OCI-LY7 (cell line): ENCODE results near the gene HSD17B1. TPM values are rescaled to one million over a fixed set of nuclear protein-coding genes. Genes with fewer than 3 reads are reported as not detected.
A peak's percentile ranks its signal among the peaks of the same experiment; 100 is the strongest.

Experiments used
- BruUV-seq: library from RNA; stranded (reverse); fragments of 400-500 nt; replicated peaks from 2 replicates; lab custom pipeline; 2021; lab: Mats Ljungman, UMichigan
- CTCF ChIA-PET: fragments of 300-600 bp; sonication (Branson Sonifier 250); formaldehyde crosslinking; loops from one replicate; lab custom pipeline; 2022; ENCODE audit warnings: antibody characterized with exemption; ENCODE audit not compliant: unreplicated experiment; lab: Charles Lee
- POLR2A ChIA-PET: fragments of 300-600 bp; sonication (Branson Sonifier 250); formaldehyde crosslinking; loops from one replicate; lab custom pipeline; 2022; ENCODE audit warnings: antibody characterized with exemption; lab: Charles Lee
- DNase-seq: peaks from one replicate; pipeline ENCODE4 v3.0.0-alpha.2; 2015; ENCODE audit warnings: low spot score
- H2AFZ ChIP-seq: fragments of 200-600 bp; sonication (generic), shearing (Covaris generic); 2 replicates; pipeline ENCODE4 v1.6.1; 2014; ENCODE audit warnings: mild to moderate bottlenecking, antibody characterized with exemption, low read length, moderate library complexity
- H3K27ac ChIP-seq: fragments of 200-600 bp; sonication (generic); 2 replicates; pipeline ENCODE4 v1.5.1; 2014; ENCODE audit warnings: mixed run types, low read depth, mild to moderate bottlenecking, moderate library complexity, low read length, inconsistent platforms; ENCODE audit not compliant: poor library complexity, severe bottlenecking
- H3K36me3 ChIP-seq: fragments of 200-600 bp; sonication (generic); 2 replicates; pipeline ENCODE4 v1.6.1; 2014; ENCODE audit warnings: mild to moderate bottlenecking, antibody characterized with exemption, low read length, moderate library complexity, mixed read lengths; ENCODE audit not compliant: insufficient read depth
- H3K4me1 ChIP-seq: fragments of 200-600 bp; sonication (generic); 2 replicates; pipeline ENCODE4 v1.5.1; 2014; ENCODE audit warnings: mild to moderate bottlenecking, low read length; ENCODE audit not compliant: insufficient read depth, poor library complexity, severe bottlenecking
- H3K4me2 ChIP-seq: fragments of 200-600 bp; sonication (generic); 2 replicates; pipeline ENCODE4 v1.6.1; 2014; ENCODE audit warnings: mild to moderate bottlenecking, low read length
- H3K4me3 ChIP-seq: fragments of 200-600 bp; sonication (generic); 2 replicates; pipeline ENCODE4 v1.5.1; 2014; ENCODE audit warnings: mild to moderate bottlenecking, low read depth, low read length; ENCODE audit not compliant: poor library complexity, severe bottlenecking
- H3K79me2 ChIP-seq: fragments of 200-600 bp; sonication (generic); 2 replicates; pipeline ENCODE4 v1.6.1; 2016; ENCODE audit warnings: low read depth, mild to moderate bottlenecking, low read length, moderate library complexity, mixed read lengths; ENCODE audit not compliant: insufficient read depth
- H3K9me2 ChIP-seq: fragments of 200-600 bp; sonication (generic); 2 replicates; pipeline ENCODE4 v1.6.1; 2016; ENCODE audit warnings: mild to moderate bottlenecking, low read length, mixed read lengths; ENCODE audit not compliant: insufficient read depth
- H3K9me3 ChIP-seq: fragments of 200-600 bp; sonication (generic); 2 replicates; pipeline ENCODE4 v1.6.1; 2014; ENCODE audit warnings: mild to moderate bottlenecking, mixed run types, low read length, mixed read lengths
- H4K20me1 ChIP-seq: fragments of 200-600 bp; sonication (generic); 2 replicates; pipeline ENCODE4 v1.6.1; 2014; ENCODE audit warnings: mild to moderate bottlenecking, antibody characterized with exemption, low read length, moderate library complexity, mixed read lengths; ENCODE audit not compliant: insufficient read depth
- EZH2phosphoT487 ChIP-seq: fragments of 200-600 bp; sonication (generic); IDR thresholded peaks from 2 replicates; pipeline ENCODE4 v1.6.1; 2018; ENCODE audit warnings: low read depth, borderline replicate concordance, mild to moderate bottlenecking, mixed run types, antibody characterized with exemption, low read length, moderate library complexity, mixed read lengths
- intact Hi-C: fragments of 100-400 bp; cut with micrococcal nuclease; formaldehyde crosslinking; loops from one replicate; pipeline ENCODE4 v1.10.0; 2022; ENCODE audit not compliant: unreplicated experiment
- total RNA-seq, 2 experiments: library from RNA; depleted of rRNA in 1 of 2; stranded (reverse); fragments of >200 nt in 1 of 2; shearing (Covaris generic) in 1 of 2; gene quantifications; 2 replicates each; pipeline ENCODE4 v1.2.3, GENCODE V29; 2014 to 2022
- TF ChIP-seq, protein P1 (sequence below): fragments of 200-600 bp; sonication (generic); conservative IDR thresholded peaks from 2 replicates; pipeline ENCODE4 v1.5.1; 2014; ENCODE audit warnings: mild to moderate bottlenecking, antibody characterized with exemption, low read length, moderate library complexity, mixed read lengths

HSD17B1 gene
- total RNA-seq, 2 experiments from 2014 or later, result 2.2 to 2.5 TPM

DNA sequence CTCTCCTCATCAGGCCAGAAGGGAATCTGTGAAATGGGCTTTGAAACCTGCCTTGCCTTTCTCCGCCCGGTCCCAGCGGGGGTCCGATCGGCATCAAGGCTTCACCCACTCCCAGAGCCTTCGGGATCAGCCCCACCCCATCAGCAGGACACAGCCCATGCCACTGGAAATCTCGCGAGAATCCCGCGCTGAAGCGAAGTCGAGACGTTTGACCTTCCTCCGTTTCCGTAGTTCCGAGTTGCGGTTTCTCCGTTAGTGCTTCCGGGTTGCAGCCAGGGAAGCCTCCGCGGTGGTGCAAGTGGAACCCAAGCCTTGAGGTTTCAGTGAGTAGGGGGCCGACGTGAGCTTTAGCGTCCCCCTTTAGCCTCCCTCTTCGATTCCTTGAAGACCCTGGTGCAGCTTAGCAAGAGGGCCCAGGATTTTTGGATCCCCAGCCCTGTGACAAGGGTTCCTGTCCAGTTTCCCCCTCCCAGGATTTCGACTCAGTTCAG is 9.2 kb downstream of the HSD17B1 start, which contains the start of gene COASY:
Gene COASY (plus strand): TSS at position 252 of the 491 bp plus-strand sequence. CDS start 475 bp downstream, outside the sequence.
- peak; percentile 98 for DNase-seq
- CTCF ChIA-PET, result no interaction called here
- BruUV-seq, result no TSS peak

GRCh38 chr17:42562388-42563142 is 9.8 kb downstream of the HSD17B1 start:
- H3K9me2 ChIP-seq, result no peaks in the 10 kb centered on the region
- peaks cover 34% of the 10 kb centered on the region for H3K4me1 ChIP-seq
- TF ChIP-seq, protein P1, sequence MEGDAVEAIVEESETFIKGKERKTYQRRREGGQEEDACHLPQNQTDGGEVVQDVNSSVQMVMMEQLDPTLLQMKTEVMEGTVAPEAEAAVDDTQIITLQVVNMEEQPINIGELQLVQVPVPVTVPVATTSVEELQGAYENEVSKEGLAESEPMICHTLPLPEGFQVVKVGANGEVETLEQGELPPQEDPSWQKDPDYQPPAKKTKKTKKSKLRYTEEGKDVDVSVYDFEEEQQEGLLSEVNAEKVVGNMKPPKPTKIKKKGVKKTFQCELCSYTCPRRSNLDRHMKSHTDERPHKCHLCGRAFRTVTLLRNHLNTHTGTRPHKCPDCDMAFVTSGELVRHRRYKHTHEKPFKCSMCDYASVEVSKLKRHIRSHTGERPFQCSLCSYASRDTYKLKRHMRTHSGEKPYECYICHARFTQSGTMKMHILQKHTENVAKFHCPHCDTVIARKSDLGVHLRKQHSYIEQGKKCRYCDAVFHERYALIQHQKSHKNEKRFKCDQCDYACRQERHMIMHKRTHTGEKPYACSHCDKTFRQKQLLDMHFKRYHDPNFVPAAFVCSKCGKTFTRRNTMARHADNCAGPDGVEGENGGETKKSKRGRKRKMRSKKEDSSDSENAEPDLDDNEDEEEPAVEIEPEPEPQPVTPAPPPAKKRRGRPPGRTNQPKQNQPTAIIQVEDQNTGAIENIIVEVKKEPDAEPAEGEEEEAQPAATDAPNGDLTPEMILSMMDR, result peak; percentile 25; the same call in 1 of the 2 replicates
- no peak for TF ChIP-seq EZH2phosphoT487
- intact Hi-C loops, result no loop called here
- peak overlapping the region; percentile 73 for H3K4me2 ChIP-seq
- ChIA-PET CTCF (interaction anchor here (0.6 kb wide), 1 partner anchor 16 kb away, joined by 3 read pairs; no protein-coding TSS in a partner anchor), POLR2A (no interaction called here)
- H4K20me1 ChIP-seq, result no peaks in the 10 kb centered on the region
- peaks cover 41% of the 10 kb centered on the region for H3K36me3 ChIP-seq
- BruUV-seq, result TSS peak; percentile 79
- H2AFZ ChIP-seq, result peak overlapping the region; percentile 81; the same call in 1 of the 2 replicates
- H3K79me2 ChIP-seq, result peaks cover 29% of the 10 kb centered on the region
- no peak for DNase-seq
- H3K4me3 ChIP-seq, result peak overlapping the region; percentile 82
- H3K9me3 ChIP-seq, result no peaks in the 10 kb centered on the region
- H3K27ac ChIP-seq, result peak overlapping the region; percentile 55

More for the DNA sequence above, 9.2 kb downstream of the HSD17B1 start, which contains the start of gene COASY:
- H3K79me2 ChIP-seq, result peaks cover 25% of the 10 kb centered on the region
- POLR2A ChIA-PET, result interaction anchor here (0.6 kb wide), 1 partner anchor 44 kb away, joined by 5 read pairs; no protein-coding TSS in a partner anchor
- H3K9me3 ChIP-seq, result no peaks in the 10 kb centered on the region
- H3K4me1 ChIP-seq, result peaks cover 34% of the 10 kb centered on the region
- peak within 1 kb of the TSS; percentile 55 for H3K27ac ChIP-seq
- TF ChIP-seq, protein P1, result no peak
- TF ChIP-seq EZH2phosphoT487, result no peak
- H3K9me2 ChIP-seq, result no peaks in the 10 kb centered on the region
- H3K4me2 ChIP-seq, result peak within 1 kb of the TSS; percentile 73
- H3K36me3 ChIP-seq, result peaks cover 39% of the 10 kb centered on the region
- peak within 1 kb of the TSS; percentile 81; the same call in 1 of the 2 replicates for H2AFZ ChIP-seq
- intact Hi-C loops, result no loop called here
- H4K20me1 ChIP-seq, result no peaks in the 10 kb centered on the region
- peak within 1 kb of the TSS; percentile 82 for H3K4me3 ChIP-seq
